Small intestine (tissue), 7 donors: ENCODE results near the gene SYNGR4. TPM values are rescaled to one million over a fixed set of nuclear protein-coding genes. Genes with fewer than 3 reads are reported as not detected.

ENCODE experiments used
- DNase-seq, 2 donors: peaks; one replicate each; pipeline versions ENCODE4 v3.0.0 to v3.0.0-alpha.2; 2013
- FAIRE-seq: peaks from 2 replicates; lab custom pipeline; 2012; peaks lifted over from hg19 to GRCh38; lab: Jason Lieb, UNC
- H3K27ac ChIP-seq, 3 donors: one replicate each; pipeline ENCODE4 v1.5.1; 2013; ENCODE audit warnings: low read length in 2 of 3, mild to moderate bottlenecking in 2 of 3, control low read depth in 1 of 3, inconsistent platforms in 1 of 3, low read depth in 1 of 3, moderate library complexity in 1 of 3
- H3K27me3 ChIP-seq, 3 donors: one replicate each; pipeline ENCODE4 v1.6.1; 2013; ENCODE audit warnings: low read length in 3 of 3, inconsistent platforms in 1 of 3; ENCODE audit not compliant: control insufficient read depth in 3 of 3, insufficient read depth in 3 of 3
- H3K36me3 ChIP-seq, 3 donors: one replicate each; pipeline ENCODE4 v1.6.1; 2013; ENCODE audit warnings: low read length in 3 of 3, inconsistent platforms in 1 of 3, low read depth in 1 of 3, mild to moderate bottlenecking in 1 of 3, moderate library complexity in 1 of 3; ENCODE audit not compliant: control insufficient read depth in 3 of 3, insufficient read depth in 2 of 3
- H3K4me1 ChIP-seq, 3 donors: one replicate each; pipeline ENCODE4 v1.6.1; 2013; ENCODE audit warnings: low read length in 2 of 3, inconsistent platforms in 1 of 3, low read depth in 1 of 3, mild to moderate bottlenecking in 1 of 3, moderate library complexity in 1 of 3; ENCODE audit not compliant: control insufficient read depth in 3 of 3, insufficient read depth in 2 of 3
- H3K4me3 ChIP-seq, 3 donors: one replicate each; pipeline ENCODE4 v1.5.1; 2013; ENCODE audit warnings: low read length in 3 of 3, control low read depth in 1 of 3, inconsistent platforms in 1 of 3, low read depth in 1 of 3, mild to moderate bottlenecking in 1 of 3, moderate library complexity in 1 of 3
- H3K9me3 ChIP-seq, 2 donors: one replicate each; pipeline ENCODE4 v1.6.1; 2013; ENCODE audit warnings: low read depth in 1 of 2, low read length in 1 of 2; ENCODE audit not compliant: control insufficient read depth in 2 of 2, insufficient read depth in 1 of 2
- WGBS, 3 donors: extraction: QIAGEN DNeasy Blood & Tissue Kit; methylation state at CpG; one replicate each; pipeline ENCODE4 v1.1.7; 2013; 5-methylcytosine and 5-hydroxymethylcytosine counted together
- polyA plus RNA-seq, 4 donors: library from polyadenylated mRNA; stranded (reverse) in 3 of 4; unstranded in 1 of 4; fragments of 200-250 nt in 3 of 4; fragments of 120-200 nt in 1 of 4; gene quantifications; one replicate each; pipeline versions ENCODE4 v1.2.1 to v1.2.3, GENCODE V29; 2013
- donor health status: healthy with polysubstance abuse.
- donor health status: control.
- donor health status: control.
- donor health status: Bipolar disorder and iron deficiency.
- donor health status: healthy.

Gene SYNGR4
- polyA plus RNA-seq, 4 donors: 0.06 to 0.15 TPM; not detected in 2

DNA sequence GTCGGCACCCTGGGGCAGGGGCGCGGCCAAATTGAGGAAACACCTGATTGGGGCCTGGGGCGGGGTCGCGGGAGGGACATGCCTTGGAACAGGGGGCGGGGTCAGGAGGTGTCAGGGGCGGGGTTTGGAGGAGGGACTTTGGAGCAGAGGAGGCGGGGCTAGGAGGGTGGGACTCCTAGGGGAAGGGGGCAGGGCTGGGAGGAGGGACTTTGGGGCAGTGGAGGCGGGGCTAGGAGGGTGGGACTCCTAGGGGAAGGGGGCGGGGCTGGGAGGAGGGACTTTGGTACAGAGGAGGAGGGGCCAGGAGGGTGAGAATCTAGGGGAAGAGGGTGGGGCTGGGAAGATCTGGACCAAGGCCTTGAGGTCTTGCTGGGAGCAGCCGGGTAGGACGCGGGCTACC, 51.2 kb downstream of the SYNGR4 start:
- H3K4me1 ChIP-seq: peaks cover 0 to 13% (median 0%) of the 10 kb centered on the region in 3 donors
- peaks cover 0 to 3% of the 10 kb centered on the region in 2 donors for H3K9me3 ChIP-seq
- FAIRE-seq: no peak
- DNase-seq: peak; percentile 88 to 95
- peak overlapping the region in 2 of 3 donors; percentile 21 to 23 for H3K4me3 ChIP-seq
- H3K36me3 ChIP-seq: no peaks in the 10 kb centered on the region
- 1 to 7% (median 3%) methylated on average over 8 to 14 of the region's 14 CpGs for WGBS, 3 donors
- H3K27me3 ChIP-seq: peaks cover 0 to 23% (median 0%) of the 10 kb centered on the region in 3 donors
- H3K27ac ChIP-seq: no peak overlapping the region

DNA sequence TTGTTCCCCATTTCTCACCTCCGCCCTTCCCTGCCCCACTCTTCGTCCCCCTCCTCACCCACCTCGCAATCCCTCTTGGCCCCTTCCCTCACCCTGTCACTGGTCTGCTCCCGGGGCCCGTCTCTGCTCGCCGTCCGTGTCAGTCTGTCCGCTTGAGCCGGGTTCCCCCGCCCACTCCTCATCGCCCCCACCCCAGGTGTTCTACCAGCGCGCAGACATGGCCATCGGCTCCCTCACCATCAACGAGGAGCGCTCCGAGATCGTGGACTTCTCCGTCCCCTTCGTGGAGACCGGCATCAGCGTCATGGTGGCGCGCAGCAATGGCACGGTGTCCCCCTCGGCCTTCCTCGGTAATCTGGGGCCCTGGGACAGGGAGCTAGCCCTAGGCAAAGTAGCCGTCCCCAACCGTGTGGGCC, 51.6 kb downstream of the SYNGR4 start:
- no peak for FAIRE-seq
- H3K27ac ChIP-seq: no peak overlapping the region
- DNase-seq: no peak
- peak overlapping the region in 1 of 3 donors; percentile 21 for H3K4me3 ChIP-seq
- H3K9me3 ChIP-seq: peaks cover 0 to 3% of the 10 kb centered on the region in 2 donors
- H3K4me1 ChIP-seq: peaks cover 0 to 13% (median 0%) of the 10 kb centered on the region in 3 donors
- peaks cover 0 to 23% (median 0%) of the 10 kb centered on the region in 3 donors for H3K27me3 ChIP-seq
- 29 to 42% (median 37%) methylated on average over 28 to 30 of the region's 30 CpGs for WGBS, 3 donors
- H3K36me3 ChIP-seq: no peaks in the 10 kb centered on the region

DNA sequence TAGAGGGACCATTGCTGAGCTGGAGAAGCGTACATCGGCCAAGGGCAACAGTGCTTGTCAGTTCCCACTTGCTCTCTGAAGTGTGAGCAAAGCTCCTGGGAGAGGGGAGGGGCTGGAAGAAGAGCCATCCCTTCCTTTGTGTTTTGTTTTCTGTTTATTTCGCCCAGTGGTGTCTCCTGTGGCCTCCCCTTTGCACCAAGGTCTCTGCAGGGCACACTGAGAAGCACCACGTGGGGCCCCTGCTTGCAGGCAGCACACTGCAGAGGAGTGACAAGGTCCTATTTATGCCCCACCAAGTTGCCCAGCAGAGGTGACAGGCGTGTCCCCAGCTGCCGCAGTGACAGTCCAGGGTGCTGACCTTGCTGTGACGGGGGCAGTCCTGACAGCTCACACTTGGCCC, 53.3 kb downstream of the SYNGR4 start:
- DNase-seq (no peak), FAIRE-seq (no peak)
- Histone ChIP-seq H3K4me3 (no peak overlapping the region), H3K9me3 (peaks cover 0 to 3% of the 10 kb centered on the region in 2 donors), H3K4me1 (peaks cover 0 to 13% (median 0%) of the 10 kb centered on the region in 3 donors), H3K27ac (no peak overlapping the region), H3K27me3 (peaks cover 0 to 23% (median 0%) of the 10 kb centered on the region in 3 donors), H3K36me3 (no peaks in the 10 kb centered on the region)
- WGBS, 3 donors: 49 to 67% (median 56%) methylated on average over 7 of the region's 7 CpGs

DNA sequence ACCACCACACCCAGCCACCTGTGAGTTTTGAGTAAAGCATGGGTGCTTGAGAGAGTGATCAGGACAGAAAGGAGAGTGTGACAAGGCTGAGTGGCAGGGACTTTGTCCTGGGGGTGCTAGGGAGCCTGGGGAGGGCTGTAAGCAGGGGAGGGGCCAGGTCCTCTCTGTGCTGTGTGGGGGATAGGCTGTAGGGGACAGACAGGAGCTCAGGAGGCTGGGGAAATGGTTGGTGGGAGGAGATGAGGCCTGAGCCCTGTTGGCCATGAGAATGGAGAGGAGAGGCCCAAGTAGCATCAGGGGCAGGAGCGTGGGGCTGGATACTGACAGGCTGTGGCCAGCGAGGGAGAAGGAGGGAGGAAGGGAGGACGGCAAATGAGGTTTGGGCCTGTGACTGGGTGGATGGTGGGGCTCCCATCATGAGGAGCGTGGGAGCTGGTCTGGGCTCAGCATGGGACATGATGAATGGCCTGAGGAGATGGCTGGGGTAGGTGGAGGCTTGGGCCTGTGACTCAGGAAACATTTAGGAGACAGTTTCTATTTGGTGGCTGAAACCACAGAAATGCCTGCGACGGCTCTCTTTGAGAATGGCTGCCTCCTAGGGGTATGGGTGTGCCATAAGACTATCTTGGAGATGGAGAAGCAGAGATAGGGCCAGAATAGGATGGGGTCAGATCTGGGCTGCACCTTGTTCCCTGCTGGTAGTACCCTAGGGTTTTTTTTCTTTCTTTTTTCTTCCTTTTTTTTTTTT, 54.3 kb downstream of the SYNGR4 start:
- H3K4me1 ChIP-seq: peaks cover 0 to 13% (median 0%) of the 10 kb centered on the region in 3 donors
- H3K27ac ChIP-seq: no peak overlapping the region
- peaks cover 0 to 3% of the 10 kb centered on the region in 2 donors for H3K9me3 ChIP-seq
- 77 to 79% (median 77%) methylated on average over 6 of the region's 6 CpGs for WGBS, 3 donors
- H3K4me3 ChIP-seq: no peak overlapping the region
- H3K36me3 ChIP-seq: no peaks in the 10 kb centered on the region
- FAIRE-seq: no peak
- H3K27me3 ChIP-seq: peaks cover 0 to 23% (median 0%) of the 10 kb centered on the region in 3 donors
- no peak for DNase-seq

DNA sequence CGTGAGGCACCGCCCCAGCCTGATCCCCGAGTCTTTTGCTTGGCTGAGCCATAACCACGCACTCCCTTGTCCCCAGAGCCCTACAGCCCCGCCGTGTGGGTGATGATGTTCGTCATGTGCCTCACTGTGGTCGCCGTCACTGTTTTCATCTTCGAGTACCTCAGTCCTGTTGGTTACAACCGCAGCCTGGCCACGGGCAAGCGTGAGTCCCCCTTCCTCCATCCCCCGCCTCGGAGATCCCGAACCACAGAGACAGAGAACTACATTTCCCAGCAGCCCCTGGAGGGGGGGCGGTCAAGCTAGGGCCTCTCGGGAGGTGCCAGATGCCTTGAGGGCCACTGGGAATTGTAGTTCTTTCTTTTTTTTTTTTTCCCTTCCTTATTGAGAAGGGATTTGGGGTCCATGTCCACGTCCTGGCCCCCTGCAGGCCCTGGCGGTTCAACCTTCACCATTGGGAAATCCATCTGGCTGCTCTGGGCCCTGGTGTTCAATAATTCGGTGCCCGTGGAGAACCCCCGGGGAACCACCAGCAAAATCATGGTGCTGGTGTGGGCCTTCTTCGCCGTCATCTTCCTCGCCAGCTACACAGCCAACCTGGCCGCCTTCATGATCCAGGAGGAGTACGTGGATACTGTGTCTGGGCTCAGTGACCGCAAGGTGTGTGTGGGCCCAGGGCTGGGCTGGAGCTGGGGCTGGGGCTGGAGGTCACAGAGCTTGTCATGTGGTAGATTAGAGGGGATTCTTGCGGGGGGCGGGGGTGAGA, 55.2 kb downstream of the SYNGR4 start:
- no peak overlapping the region for H3K27ac ChIP-seq
- DNase-seq (peak; percentile 40 to 59), FAIRE-seq (no peak)
- H3K27me3 ChIP-seq: peaks cover 0 to 16% (median 0%) of the 10 kb centered on the region in 3 donors
- peaks cover 0 to 3% of the 10 kb centered on the region in 2 donors for H3K9me3 ChIP-seq
- no peak overlapping the region for H3K4me3 ChIP-seq
- H3K4me1 ChIP-seq: peaks cover 0 to 13% (median 0%) of the 10 kb centered on the region in 3 donors
- H3K36me3 ChIP-seq: no peaks in the 10 kb centered on the region
- 65 to 81% (median 69%) methylated on average over 29 to 31 of the region's 31 CpGs for WGBS, 3 donors

DNA sequence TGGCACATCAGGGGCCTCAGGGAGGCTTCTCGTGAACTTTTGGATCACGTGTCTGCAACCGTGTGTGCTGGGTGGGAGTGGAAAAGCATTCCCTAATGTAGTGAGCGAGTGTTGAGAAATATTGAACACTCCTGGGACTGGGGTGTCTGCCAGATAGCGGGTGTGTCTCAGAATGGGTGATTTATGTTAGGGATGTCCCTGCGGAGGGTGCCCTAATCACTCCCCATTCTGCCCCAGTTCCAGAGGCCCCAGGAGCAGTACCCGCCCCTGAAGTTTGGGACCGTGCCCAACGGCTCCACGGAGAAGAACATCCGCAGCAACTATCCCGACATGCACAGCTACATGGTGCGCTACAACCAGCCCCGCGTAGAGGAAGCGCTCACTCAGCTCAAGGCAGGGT, 57.4 kb downstream of the SYNGR4 start:
- no peaks in the 10 kb centered on the region for H3K9me3 ChIP-seq
- WGBS, 3 donors: 52 to 72% (median 54%) methylated on average over 16 of the region's 16 CpGs
- H3K27me3 ChIP-seq: no peaks in the 10 kb centered on the region
- no peak overlapping the region for H3K4me3 ChIP-seq
- H3K27ac ChIP-seq: no peak overlapping the region
- H3K4me1 ChIP-seq: peaks cover 0 to 8% (median 0%) of the 10 kb centered on the region in 3 donors
- FAIRE-seq (no peak), DNase-seq (no peak)
- H3K36me3 ChIP-seq: no peaks in the 10 kb centered on the region

DNA sequence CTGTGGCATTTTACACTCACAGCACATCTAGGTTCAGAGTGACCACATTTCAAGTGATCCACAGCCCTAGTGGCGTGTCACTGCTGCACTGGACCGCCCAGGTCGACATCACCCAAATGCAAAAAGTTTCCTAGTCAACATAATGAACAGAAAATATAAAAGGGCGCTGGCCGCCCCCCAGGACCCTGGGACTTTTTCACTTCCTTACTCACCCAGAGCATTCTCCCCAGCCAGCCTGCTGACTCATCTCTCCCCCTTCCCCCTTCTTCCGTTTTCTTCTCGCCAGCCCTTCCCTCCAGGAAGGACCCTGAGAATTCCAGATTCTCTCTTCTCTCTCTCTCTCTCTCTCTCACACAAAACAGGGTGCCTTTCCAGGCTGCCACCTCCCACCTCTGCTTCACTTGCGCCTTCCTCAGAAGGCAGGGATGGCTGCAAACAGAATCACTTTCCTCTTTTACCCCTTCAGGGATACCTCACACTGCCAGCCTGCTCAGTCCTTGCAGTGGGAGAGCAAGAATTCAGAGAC, 60.6 kb downstream of the SYNGR4 start:
- Histone ChIP-seq H3K36me3 (no peaks in the 10 kb centered on the region), H3K27me3 (no peaks in the 10 kb centered on the region), H3K4me1 (no peaks in the 10 kb centered on the region), H3K9me3 (no peaks in the 10 kb centered on the region), H3K4me3 (no peak overlapping the region), H3K27ac (peak overlapping the region in 1 of 3 donors; percentile 8)
- FAIRE-seq (no peak), DNase-seq (peak in 1 of 2 donors; percentile 15)
- 29 to 35% (median 30%) methylated on average over 8 of the region's 8 CpGs for WGBS, 3 donors
